Stimulated activated CD8-positive, alpha-beta memory T cell treated with anti-CD3 and anti-CD28 coated beads, Interleukin-4, amount 100 ng/mL, for 1 hour (primary cell): ENCODE measurements around the gene NCOR1.

Experiments used
- DNase-seq, 2 donors: peaks; one replicate each; pipeline ENCODE4 v3.0.0-alpha.2; 2020; ENCODE audit warnings: low read depth in 2 of 2, low spot score in 1 of 2

Gene NCOR1

GRCh38 chr17:16036261-16036660 lies 179.1 kb downstream of the NCOR1 start:
- no peak for DNase-seq

GRCh38 chr17:16033729-16034349 lies 181.5 kb downstream of the NCOR1 start:
- DNase-seq = no peak

GRCh38 chr17:16027708-16028584 lies 187.4 kb downstream of the NCOR1 start:
- no peak for DNase-seq

GRCh38 chr17:16026895-16027294 lies 188.4 kb downstream of the NCOR1 start:
- DNase-seq = no peak

GRCh38 chr17:16025202-16025601 lies 190.1 kb downstream of the NCOR1 start:
- no peak for DNase-seq

GRCh38 chr17:16023881-16024280 lies 191.5 kb downstream of the NCOR1 start:
- DNase-seq = no peak

- DNase-seq = no peak
Observed at GRCh38 chr17:16019347-16019746, 196.0 kb downstream of the NCOR1 start.

GRCh38 chr17:16013943-16014407 lies 201.4 kb downstream of the NCOR1 start:
- no peak for DNase-seq

GRCh38 chr17:16007439-16007838 lies 207.9 kb downstream of the NCOR1 start:
- no peak for DNase-seq

- DNase-seq = no peak
Observed at GRCh38 chr17:16005636-16006035, 209.7 kb downstream of the NCOR1 start.

- no peak for DNase-seq
Observed at GRCh38 chr17:16003841-16004240, 211.5 kb downstream of the NCOR1 start.

GRCh38 chr17:16002708-16003260 lies 212.6 kb downstream of the NCOR1 start:
- DNase-seq = no peak

- no peak for DNase-seq
Observed at GRCh38 chr17:16001226-16001897, 214.0 kb downstream of the NCOR1 start.

- DNase-seq = peak in 1 of 2 donors; percentile 7
Observed at GRCh38 chr17:15999974-16000827, 215.1 kb downstream of the NCOR1 start.

GRCh38 chr17:15999141-15999973 lies 216.0 kb downstream of the NCOR1 start, which contains the start of the genes TTC19 and ZSWIM7:
TSS of gene TTC19 (plus strand) at chr17:15999824. CDS start at chr17:15999849, 25 bp downstream.
TSS of gene ZSWIM7 (minus strand) at chr17:15999704. CDS start at chr17:15999594, 110 bp downstream.
- DNase-seq = peak; percentile 79

- DNase-seq = no peak
Observed at GRCh38 chr17:15998031-15998562, 217.2 kb downstream of the NCOR1 start.

- DNase-seq = no peak
Observed at GRCh38 chr17:15996322-15996721, 219.0 kb downstream of the NCOR1 start.

- DNase-seq = no peak
Observed at GRCh38 chr17:15981646-15982580, 233.4 kb downstream of the NCOR1 start.
